ENCODE measurements around the gene LARP7.

- TF ChIP-seq CTCF (IDR thresholded peaks at IDR 0.05), result no peak
- TF ChIP-seq POLR2A (IDR thresholded peaks at IDR 0.05), result no peak
Observed at GRCh38 chr4:112626228-112626627, 10.7 kb upstream of the LARP7 start.

Measured in Peyer's patch (tissue), 4 donors.